Mucosa of descending colon (tissue), 3 donors: ENCODE results near the gene ARHGAP42. TPM values are rescaled to one million over a fixed set of nuclear protein-coding genes. Genes with fewer than 3 reads are reported as not detected.
"Not testable (repeated sequence)": the region's sequence is repeated elsewhere in the genome, so short reads cannot be mapped to it uniquely, and the experiment has no call there.

ENCODE experiments used
- ATAC-seq: fragments of 200-7000 bp; cut with Tn5 transposase; one replicate; pipeline ENCODE4 v1.9.1; 2020; ENCODE audit warnings: mild to moderate bottlenecking, moderate library complexity
- DNase-seq, 3 donors: peaks; one replicate each; pipeline ENCODE4 v3.0.0-alpha.2; 2020
- H3K36me3 ChIP-seq: fragments of 200-600 bp; one replicate; pipeline ENCODE4 v1.8.0; 2021; ENCODE audit warnings: low read depth, mild to moderate bottlenecking
- H3K4me1 ChIP-seq: fragments of 200-600 bp; one replicate; pipeline ENCODE4 v1.8.0; 2021; ENCODE audit warnings: low read depth, mild to moderate bottlenecking
- H3K4me3 ChIP-seq: fragments of 200-600 bp; one replicate; pipeline ENCODE4 v1.8.0; 2021; ENCODE audit warnings: mild to moderate bottlenecking
- H3K9me3 ChIP-seq: fragments of 200-600 bp; one replicate; pipeline ENCODE4 v1.8.0; 2021; ENCODE audit warnings: mild to moderate bottlenecking
- intact Hi-C, 2 donors: fragments of 100-400 bp; cut with DNase I in 1 of 2; cut with micrococcal nuclease in 1 of 2; formaldehyde crosslinking; loops; one replicate each; pipeline versions ENCODE4 v1.11.0 to v1.11.1; 2022; cut with DNase I, micrococcal nuclease
- total RNA-seq, 3 donors: library from RNA; stranded (reverse); fragmentation: NEBNext Ultra II Directional in 2 of 3; extraction: Animal tissue kit (Norgen Biotek cat#: 25700) in 2 of 3; gene quantifications; one replicate each; pipeline versions ENCODE4 v1.2.1 to v1.2.4, GENCODE V29; 2021 to 2023
- TF ChIP-seq, protein P1 (sequence below): fragments of 200-600 bp; IDR thresholded peaks from one replicate; pipeline ENCODE4 v1.8.0; 2022; ENCODE audit warnings: antibody characterized with exemption, mild to moderate bottlenecking
- donor health status: DM: no; HTN: no; CAD: no; lungs with moderate emphysema.
- donor health status: DM: no; HTN: no; CAD: no.
- donor health status: DM: no; HTN: yes; CAD: no.

The ARHGAP42 gene
- total RNA-seq, 3 donors from 2014 or later = 17.6 to 38.9 (median 18.8) TPM

DNA sequence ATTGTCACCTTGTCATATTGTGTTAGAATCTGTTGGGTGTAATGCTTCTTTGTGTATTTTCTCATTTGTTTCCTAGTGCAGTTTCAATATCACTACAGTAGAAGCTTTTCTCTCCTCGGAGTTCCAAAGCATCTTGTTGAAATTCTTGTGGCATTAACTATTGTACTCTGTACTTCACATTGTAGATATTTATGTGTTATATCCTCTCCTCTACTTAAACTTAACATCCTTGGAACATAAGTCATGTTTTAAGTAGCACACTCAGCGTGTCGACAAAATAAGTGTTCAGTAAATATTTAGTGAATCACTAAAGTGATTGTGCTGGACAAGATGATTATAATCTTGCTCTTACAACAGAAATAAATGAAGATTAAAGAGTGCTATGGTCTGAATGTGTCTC is 201.7 kb downstream of the ARHGAP42 start:
- Histone ChIP-seq H3K4me3 (no peak overlapping the region), H3K36me3 (no peaks in the 10 kb centered on the region), H3K4me1 (no peaks in the 10 kb centered on the region), H3K9me3 (no peaks in the 10 kb centered on the region)
- TF ChIP-seq, protein P1, sequence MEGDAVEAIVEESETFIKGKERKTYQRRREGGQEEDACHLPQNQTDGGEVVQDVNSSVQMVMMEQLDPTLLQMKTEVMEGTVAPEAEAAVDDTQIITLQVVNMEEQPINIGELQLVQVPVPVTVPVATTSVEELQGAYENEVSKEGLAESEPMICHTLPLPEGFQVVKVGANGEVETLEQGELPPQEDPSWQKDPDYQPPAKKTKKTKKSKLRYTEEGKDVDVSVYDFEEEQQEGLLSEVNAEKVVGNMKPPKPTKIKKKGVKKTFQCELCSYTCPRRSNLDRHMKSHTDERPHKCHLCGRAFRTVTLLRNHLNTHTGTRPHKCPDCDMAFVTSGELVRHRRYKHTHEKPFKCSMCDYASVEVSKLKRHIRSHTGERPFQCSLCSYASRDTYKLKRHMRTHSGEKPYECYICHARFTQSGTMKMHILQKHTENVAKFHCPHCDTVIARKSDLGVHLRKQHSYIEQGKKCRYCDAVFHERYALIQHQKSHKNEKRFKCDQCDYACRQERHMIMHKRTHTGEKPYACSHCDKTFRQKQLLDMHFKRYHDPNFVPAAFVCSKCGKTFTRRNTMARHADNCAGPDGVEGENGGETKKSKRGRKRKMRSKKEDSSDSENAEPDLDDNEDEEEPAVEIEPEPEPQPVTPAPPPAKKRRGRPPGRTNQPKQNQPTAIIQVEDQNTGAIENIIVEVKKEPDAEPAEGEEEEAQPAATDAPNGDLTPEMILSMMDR = no peak
- DNase-seq (no peak), ATAC-seq (no peak)
- intact Hi-C loops = no loop called here

DNA sequence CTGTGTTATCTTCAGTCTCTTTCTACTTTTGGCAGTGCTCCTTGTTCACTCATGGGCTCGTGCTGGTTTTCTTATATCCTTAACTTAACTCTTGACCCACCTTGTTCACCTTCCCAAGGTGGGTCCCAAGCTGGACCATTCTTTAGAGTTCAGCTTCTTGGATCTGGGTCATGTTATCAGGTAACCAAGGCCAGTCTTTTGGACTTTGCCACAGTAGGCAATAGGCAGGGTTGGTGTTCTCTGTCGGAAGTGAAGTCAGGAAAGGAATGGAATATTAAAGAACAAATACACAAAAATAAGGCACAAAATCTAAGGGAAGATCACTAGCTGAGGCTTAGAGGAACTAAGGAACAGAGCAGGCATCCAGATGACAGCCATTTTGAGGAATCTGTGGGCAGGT is 202.7 kb downstream of the ARHGAP42 start:
- Histone ChIP-seq H3K4me3 (no peak overlapping the region), H3K36me3 (no peaks in the 10 kb centered on the region), H3K9me3 (no peaks in the 10 kb centered on the region), H3K4me1 (no peaks in the 10 kb centered on the region)
- ATAC-seq = no peak
- no peak for DNase-seq
- intact Hi-C loops = no loop called here
- TF ChIP-seq, protein P1 = no peak

DNA sequence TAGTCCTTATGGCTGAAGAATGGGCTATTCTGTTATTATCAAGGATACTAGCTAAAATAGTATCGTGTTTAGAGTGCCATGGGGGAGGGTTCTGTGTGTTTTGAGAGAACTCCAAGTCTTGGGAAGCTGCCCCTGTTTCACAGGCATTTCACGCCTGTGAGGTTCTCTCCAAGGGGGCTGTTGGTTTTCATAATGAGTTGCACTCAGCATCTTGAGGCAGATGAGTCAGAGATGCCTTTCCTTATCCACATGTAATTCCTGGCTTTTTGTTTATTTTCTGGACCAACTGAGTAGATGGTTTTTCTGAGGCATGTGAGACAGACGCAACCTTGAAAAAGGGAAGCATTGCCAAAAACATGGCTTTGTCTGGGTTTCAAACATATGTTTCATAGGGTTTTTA is 203.7 kb downstream of the ARHGAP42 start:
- no peak for DNase-seq
- no peaks in the 10 kb centered on the region for H3K9me3 ChIP-seq
- TF ChIP-seq, protein P1 = no peak
- H3K4me3 ChIP-seq = no peak overlapping the region
- intact Hi-C loops = no loop called here
- no peaks in the 10 kb centered on the region for H3K4me1 ChIP-seq
- H3K36me3 ChIP-seq = no peaks in the 10 kb centered on the region
- no peak for ATAC-seq

DNA sequence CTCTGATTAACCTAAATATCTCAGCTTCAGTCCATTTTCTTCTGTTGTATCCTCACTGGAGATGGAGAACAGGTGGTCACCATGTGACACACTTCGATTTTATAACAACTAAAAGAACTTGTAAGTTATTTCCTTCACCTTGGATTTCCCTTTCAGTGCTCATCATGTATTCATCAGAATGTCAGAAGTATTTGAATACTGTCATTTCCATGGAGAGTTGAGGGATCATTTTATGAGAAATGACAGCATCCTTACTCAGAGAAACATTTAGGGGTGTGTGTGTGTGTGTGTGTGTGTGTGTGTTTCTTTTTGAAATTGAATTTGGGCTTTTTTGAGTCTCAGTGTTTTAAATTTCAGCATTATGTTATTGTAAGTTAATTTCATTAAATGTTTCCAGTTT is 205.8 kb downstream of the ARHGAP42 start:
- Histone ChIP-seq H3K4me1 (no peaks in the 10 kb centered on the region), H3K4me3 (no peak overlapping the region), H3K36me3 (no peaks in the 10 kb centered on the region), H3K9me3 (no peaks in the 10 kb centered on the region)
- ATAC-seq (no peak), DNase-seq (no peak)
- intact Hi-C loops = no loop called here
- TF ChIP-seq, protein P1 = no peak

DNA sequence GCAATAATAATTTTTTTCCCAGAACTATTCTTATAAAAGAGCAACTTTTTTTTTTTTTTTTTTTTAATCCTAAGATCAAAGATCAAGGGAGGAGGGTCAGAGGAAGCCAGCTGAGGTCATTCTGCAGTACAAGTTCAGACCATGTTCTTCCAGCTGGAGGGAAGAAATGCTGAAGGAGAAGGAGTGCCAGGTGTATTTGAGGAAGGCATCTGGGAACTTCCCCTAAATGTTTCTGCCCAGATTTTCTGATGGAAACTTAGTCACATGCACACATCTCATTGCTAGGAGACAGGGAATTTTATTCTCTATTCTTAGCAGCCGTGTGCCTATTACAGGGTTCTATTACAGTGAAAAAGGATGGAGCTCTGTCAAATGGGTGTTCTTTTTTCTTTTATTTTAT is 208.4 kb downstream of the ARHGAP42 start:
- ATAC-seq = no peak
- H3K4me3 ChIP-seq = no peak overlapping the region
- intact Hi-C loops = no loop called here
- H3K9me3 ChIP-seq = no peaks in the 10 kb centered on the region
- no peaks in the 10 kb centered on the region for H3K4me1 ChIP-seq
- no peaks in the 10 kb centered on the region for H3K36me3 ChIP-seq
- DNase-seq = no peak
- TF ChIP-seq, protein P1 = no peak

DNA sequence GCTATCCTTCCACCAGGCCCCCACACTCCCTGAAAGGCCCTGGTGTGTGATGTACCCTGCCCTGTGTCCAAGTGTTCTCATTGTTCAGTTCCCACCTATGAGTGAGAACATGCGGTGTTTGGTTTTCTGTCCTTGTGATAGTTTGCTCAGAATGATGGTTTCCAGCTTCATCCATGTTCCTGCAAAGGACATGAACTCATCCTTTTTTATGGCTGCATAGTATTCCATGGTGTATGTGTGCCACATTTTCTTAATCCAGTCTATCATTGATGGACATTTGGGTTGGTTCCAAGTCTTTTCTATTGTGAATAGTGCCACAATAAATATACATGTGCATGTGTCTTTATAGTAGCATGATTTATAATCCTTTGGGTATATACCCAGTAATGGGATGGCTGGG is 208.9 kb downstream of the ARHGAP42 start:
- H3K9me3 ChIP-seq, ATAC-seq, DNase-seq, H3K4me1 ChIP-seq, H3K4me3 ChIP-seq, H3K36me3 ChIP-seq, intact Hi-C loops: not testable (repeated sequence)

DNA sequence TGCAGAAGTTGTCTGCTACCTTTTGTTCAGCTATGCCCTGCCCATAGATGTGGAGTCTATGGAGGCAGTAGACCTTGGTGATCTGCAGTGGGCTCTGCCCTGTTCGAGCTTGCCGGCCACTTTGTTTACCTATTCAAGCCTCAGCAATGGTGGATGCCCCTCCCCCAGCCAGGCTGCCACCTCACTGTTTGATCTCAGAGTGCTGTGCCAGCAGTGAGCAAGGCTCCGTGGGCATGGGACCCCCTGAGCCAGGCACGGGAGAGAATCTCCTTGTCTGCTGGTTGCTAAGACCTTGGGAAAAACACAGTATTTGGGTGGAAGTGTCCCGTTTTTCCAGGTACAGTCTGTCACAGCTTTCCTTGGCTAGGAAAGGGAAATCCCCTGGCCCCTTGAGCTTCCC is 214.4 kb downstream of the ARHGAP42 start:
- ATAC-seq, H3K9me3 ChIP-seq, H3K4me1 ChIP-seq, H3K36me3 ChIP-seq, intact Hi-C loops, H3K4me3 ChIP-seq, DNase-seq: not testable (repeated sequence)
